Measurements from ENCODE around the gene SPEG.

DNA sequence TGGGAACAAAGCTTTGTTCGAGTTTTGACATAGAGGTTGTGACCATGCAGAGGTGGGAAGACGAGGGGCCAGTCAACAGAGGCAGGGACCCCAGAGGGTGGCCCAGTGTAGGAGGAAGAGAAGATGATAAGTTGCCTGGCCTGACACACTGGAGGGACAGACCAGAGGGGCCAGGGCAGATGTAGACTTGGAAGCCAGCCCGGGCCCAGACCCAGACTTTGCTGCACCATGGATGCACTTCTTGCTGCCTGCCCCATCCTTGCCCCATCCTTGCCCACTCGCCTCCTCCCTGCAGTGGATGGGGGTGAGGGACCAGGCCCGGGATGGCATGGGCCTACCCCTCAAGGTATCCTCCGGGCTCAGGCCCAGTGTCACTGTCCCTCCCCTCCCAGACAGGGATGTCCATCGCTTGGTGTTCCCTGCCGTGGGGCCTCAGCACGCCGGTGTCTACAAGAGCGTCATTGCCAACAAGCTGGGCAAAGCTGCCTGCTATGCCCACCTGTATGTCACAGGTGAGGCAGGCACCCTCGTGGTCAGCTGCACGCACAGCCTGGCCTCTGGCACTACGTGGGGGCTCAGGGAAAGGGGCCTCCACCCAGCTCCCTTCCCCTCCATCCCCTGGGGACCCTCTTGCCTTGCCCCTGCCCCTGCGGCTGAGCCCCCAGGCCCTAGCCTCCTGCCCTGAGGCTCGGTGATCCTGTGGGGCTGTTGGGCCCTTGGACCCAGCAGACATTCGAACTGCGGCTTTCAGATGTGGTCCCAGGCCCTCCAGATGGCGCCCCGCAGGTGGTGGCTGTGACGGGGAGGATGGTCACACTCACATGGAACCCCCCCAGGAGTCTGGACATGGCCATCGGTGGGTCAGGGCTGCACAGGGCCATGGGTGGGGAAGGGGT lies 37.1 kb downstream of the SPEG start:
- TF ChIP-seq POLR2A (IDR thresholded peaks at IDR 0.05; ENCODE audit: low read depth, low read length), result no peak
- TF ChIP-seq TAF1 (IDR thresholded peaks at IDR 0.05; ENCODE audit: low read depth, low read length), result no peak
- no peak for TF ChIP-seq SPI1 (IDR thresholded peaks at IDR 0.05; ENCODE audit: low read depth, low read length)
- no peak for TF ChIP-seq POLR2AphosphoS5 (IDR thresholded peaks at IDR 0.05; ENCODE audit: low read depth, low read length)
- no peak for TF ChIP-seq POU2F2 (IDR thresholded peaks at IDR 0.05; ENCODE audit: low read depth, low read length)
